HEK293 (cell line): ENCODE measurements around the gene CLASRP.

ENCODE experiments used
- CTCF ChIA-PET: fragments of 350-600 bp; formaldehyde crosslinking; extraction: SDS; loops from one replicate; lab custom pipeline; 2021; ENCODE audit warnings: antibody characterized with exemption; lab: Yijun Ruan, JAX
- POLR2A ChIA-PET: fragments of 300-600 bp; formaldehyde crosslinking; extraction: SDS; loops from one replicate; lab custom pipeline; 2020; ENCODE audit warnings: antibody characterized with exemption, inconsistent platforms; lab: Yijun Ruan, JAX
- H3K27ac ChIP-seq: fragments of 200-500 bp; sonication (Bioruptor generic); 2 replicates; pipeline ENCODE4 v1.5.1; 2014; ENCODE audit warnings: low read depth, low read length, control low read depth, inconsistent platforms; ENCODE audit errors: extremely low read depth
- H3K36me3 ChIP-seq, 2 experiments: fragments of 200-500 bp in 1 of 2; sonication (Bioruptor generic) in 1 of 2; 1 replicate in 1 of 2; 2 replicates in 1 of 2; pipeline ENCODE4 v1.5.1; 2014 to 2017; ENCODE audit warnings: inconsistent platforms in 2 of 2, low read length in 2 of 2; ENCODE audit not compliant: control insufficient read depth in 2 of 2, insufficient read depth in 1 of 2
- H3K4me1 ChIP-seq: fragments of 200-500 bp; sonication (Bioruptor generic); 2 replicates; pipeline ENCODE4 v1.5.1; 2014; ENCODE audit warnings: mild to moderate bottlenecking, low read length, inconsistent platforms; ENCODE audit not compliant: control insufficient read depth, insufficient read depth
- H3K4me3 ChIP-seq: 2 replicates; pipeline ENCODE4 v1.5.1; 2011; ENCODE audit warnings: low read depth, mild to moderate bottlenecking, control low read depth, low read length, moderate library complexity
- H3K9me3 ChIP-seq: fragments of 200-500 bp; sonication (Bioruptor generic); 2 replicates; pipeline ENCODE4 v1.5.1; 2014; ENCODE audit warnings: low read depth, low read length, inconsistent platforms; ENCODE audit not compliant: control insufficient read depth, insufficient read depth
- EGR2 ChIP-seq: fragments of 450-650 bp; formaldehyde crosslinking; IDR thresholded peaks from 2 replicates; pipeline ENCODE4 v1.5.1; 2016; ENCODE audit warnings: low read depth, missing biosample characterization, missing genetic modification characterization
- GLI4 ChIP-seq: fragments of 450-650 bp; formaldehyde crosslinking; IDR thresholded peaks from 2 replicates; pipeline ENCODE4 v1.5.1; 2016; ENCODE audit warnings: missing biosample characterization, missing genetic modification characterization
- KLF1 ChIP-seq: fragments of 450-650 bp; formaldehyde crosslinking; IDR thresholded peaks from 2 replicates; pipeline ENCODE4 v1.5.1; 2016; ENCODE audit warnings: missing biosample characterization, missing genetic modification characterization
- YY1 ChIP-seq: fragments of 450-650 bp; formaldehyde crosslinking; IDR thresholded peaks from 2 replicates; pipeline ENCODE4 v1.5.1; 2018; ENCODE audit warnings: missing biosample characterization, missing genetic modification characterization
- ZFHX2 ChIP-seq: fragments of 450-650 bp; formaldehyde crosslinking; conservative IDR thresholded peaks from 2 replicates; pipeline ENCODE4 v1.5.1; 2016; ENCODE audit warnings: missing biosample characterization, missing genetic modification characterization
- ZNF140 ChIP-seq: fragments of 450-650 bp; formaldehyde crosslinking; IDR thresholded peaks from 2 replicates; pipeline ENCODE4 v1.5.1; 2016; ENCODE audit warnings: missing biosample characterization, missing genetic modification characterization
- ZNF223 ChIP-seq: fragments of 450-650 bp; formaldehyde crosslinking; IDR thresholded peaks from 2 replicates; pipeline ENCODE4 v1.5.1; 2016; ENCODE audit warnings: missing biosample characterization, missing genetic modification characterization
- ZNF426 ChIP-seq: fragments of 450-650 bp; formaldehyde crosslinking; IDR thresholded peaks from 2 replicates; pipeline ENCODE4 v1.5.1; 2017; ENCODE audit warnings: missing biosample characterization, missing genetic modification characterization, mild to moderate bottlenecking, inconsistent platforms, moderate library complexity
- ZNF529 ChIP-seq: fragments of 450-650 bp; formaldehyde crosslinking; IDR thresholded peaks from 2 replicates; pipeline ENCODE4 v1.5.1; 2017; ENCODE audit warnings: missing genetic modification characterization, missing biosample characterization; ENCODE audit not compliant: insufficient replicate concordance
- ZNF677 ChIP-seq: fragments of 450-650 bp; IDR thresholded peaks from 2 replicates; pipeline ENCODE4 v1.5.0; 2018; ENCODE audit warnings: missing biosample characterization, mild to moderate bottlenecking, missing genetic modification characterization, moderate library complexity
- ZNF777 ChIP-seq: fragments of 450-650 bp; formaldehyde crosslinking; IDR thresholded peaks from 2 replicates; pipeline ENCODE4 v1.5.1; 2017; ENCODE audit warnings: missing biosample characterization, missing genetic modification characterization, borderline replicate concordance
- ZSCAN30 ChIP-seq: fragments of 450-650 bp; IDR thresholded peaks from 2 replicates; pipeline ENCODE4 v1.5.1; 2018; ENCODE audit warnings: missing biosample characterization, mild to moderate bottlenecking, missing genetic modification characterization, moderate library complexity
- TF ChIP-seq, protein P1 (sequence below): fragments of 450-650 bp; formaldehyde crosslinking; IDR thresholded peaks from 2 replicates; pipeline ENCODE4 v1.5.1; 2016; ENCODE audit warnings: missing biosample characterization, missing genetic modification characterization
- TF ChIP-seq, protein P2 (sequence below): fragments of 450-650 bp; formaldehyde crosslinking; IDR thresholded peaks from 2 replicates; pipeline ENCODE4 v1.5.1; 2016; ENCODE audit warnings: missing biosample characterization, missing genetic modification characterization
- TF ChIP-seq, protein P3 (sequence below): fragments of 450-650 bp; formaldehyde crosslinking; conservative IDR thresholded peaks from 2 replicates; pipeline ENCODE4 v1.5.1; 2016; ENCODE audit warnings: low read depth, missing biosample characterization, missing genetic modification characterization

The CLASRP gene

DNA sequence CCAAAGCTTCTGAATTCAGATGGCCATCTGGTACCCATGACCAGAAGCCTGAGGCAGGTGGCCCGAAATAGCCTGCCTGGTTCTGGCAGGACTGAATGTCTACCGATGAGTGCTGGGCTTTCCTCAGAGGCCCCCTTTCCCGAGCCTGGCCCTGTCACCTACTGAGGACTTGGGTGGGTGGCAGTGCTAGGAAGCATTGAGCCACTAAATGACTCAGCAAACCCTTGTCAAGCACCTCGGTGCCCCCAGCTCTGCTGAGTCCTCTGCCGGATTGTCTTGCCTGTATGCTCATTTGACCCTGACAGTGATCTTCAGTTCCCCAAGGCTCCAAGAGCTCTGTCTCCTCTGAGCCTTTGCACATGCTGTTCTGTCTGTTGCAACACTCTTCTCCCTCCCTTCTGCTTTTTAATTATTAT is 72.0 kb downstream of the CLASRP start:
- H3K36me3 ChIP-seq = no peaks in the 10 kb centered on the region; a peak in 1 of 3 replicates
- no peak overlapping the region for H3K4me3 ChIP-seq
- CTCF ChIA-PET = interaction anchor here (0.7 kb wide), 1 partner anchor 68 kb away, joined by 3 read pairs; no protein-coding TSS in a partner anchor
- peaks cover 13% of the 10 kb centered on the region for H3K4me1 ChIP-seq
- H3K27ac ChIP-seq = no peak overlapping the region
- POLR2A ChIA-PET = interaction anchor here (1.4 kb wide), 1 partner anchor 19 kb away, joined by 4 read pairs; no protein-coding TSS in a partner anchor
- no peak for TF ChIP-seq ZNF140 (tag by site-specific recombination)
- no peak for TF ChIP-seq ZNF426 (tag by site-specific recombination)
- no peak for TF ChIP-seq YY1 (tag by site-specific recombination)
- no peak for TF ChIP-seq ZNF677 (tag by site-specific recombination)
- TF ChIP-seq, protein P1, sequence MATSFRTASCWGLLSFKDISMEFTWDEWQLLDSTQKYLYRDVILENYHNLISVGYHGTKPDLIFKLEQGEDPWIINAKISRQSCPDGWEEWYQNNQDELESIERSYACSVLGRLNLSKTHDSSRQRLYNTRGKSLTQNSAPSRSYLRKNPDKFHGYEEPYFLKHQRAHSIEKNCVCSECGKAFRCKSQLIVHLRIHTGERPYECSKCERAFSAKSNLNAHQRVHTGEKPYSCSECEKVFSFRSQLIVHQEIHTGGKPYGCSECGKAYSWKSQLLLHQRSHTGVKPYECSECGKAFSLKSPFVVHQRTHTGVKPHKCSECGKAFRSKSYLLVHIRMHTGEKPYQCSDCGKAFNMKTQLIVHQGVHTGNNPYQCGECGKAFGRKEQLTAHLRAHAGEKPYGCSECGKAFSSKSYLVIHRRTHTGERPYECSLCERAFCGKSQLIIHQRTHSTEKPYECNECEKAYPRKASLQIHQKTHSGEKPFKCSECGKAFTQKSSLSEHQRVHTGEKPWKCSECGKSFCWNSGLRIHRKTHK (tag by site-specific recombination) = no peak
- no peak for TF ChIP-seq ZSCAN30 (tag by site-specific recombination)
- no peak for TF ChIP-seq ZNF529 (tag by site-specific recombination)
- no peaks in the 10 kb centered on the region for H3K9me3 ChIP-seq

DNA sequence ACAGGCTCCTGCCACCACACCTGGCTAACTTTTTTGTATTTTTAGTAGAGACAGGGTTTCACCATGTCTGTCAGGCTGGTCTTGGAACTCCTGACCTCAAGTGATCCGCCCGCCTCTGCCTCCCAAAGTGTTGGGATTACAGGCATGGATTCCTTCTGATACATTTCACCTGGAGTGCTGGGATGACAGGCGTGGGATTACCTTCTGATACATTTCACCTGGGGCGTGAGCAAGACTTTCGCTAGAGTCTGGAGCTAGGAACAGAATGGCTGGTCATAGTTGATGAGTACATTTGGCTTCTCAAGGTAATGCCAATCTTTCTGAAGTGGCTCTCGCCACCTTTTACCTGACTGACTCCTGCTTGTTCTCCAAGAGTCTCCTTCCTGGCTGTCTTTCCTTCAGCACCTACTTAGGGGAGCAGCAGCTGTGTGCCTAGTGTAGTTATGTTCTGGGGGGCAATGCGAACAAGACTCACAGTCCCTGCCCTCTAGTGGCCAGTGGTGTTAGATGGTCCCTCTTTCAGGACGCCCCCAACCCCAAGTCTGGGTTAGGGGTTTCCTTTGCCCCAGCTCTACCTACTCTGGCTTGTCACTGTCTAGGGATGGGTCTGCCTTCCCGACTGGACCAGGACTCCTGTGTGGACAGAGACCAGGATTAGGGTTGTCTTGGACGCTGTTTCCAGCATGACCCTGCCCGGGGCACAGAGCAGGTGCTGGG is 73.4 kb downstream of the CLASRP start:
- H3K27ac ChIP-seq = no peak overlapping the region
- ChIA-PET POLR2A (interaction anchor here (0.6 to 1.4 kb wide), 2 partner anchors 20 to 777 kb away, joined by 3 to 5 read pairs; partner anchors contain the start of gene PPP1R37), CTCF (interaction anchor here (0.5 to 3.8 kb wide), 8 partner anchors 9 to 1510 kb away, joined by 3 to 14 read pairs (median 3); no protein-coding TSS in a partner anchor)
- TF ChIP-seq, protein P2, sequence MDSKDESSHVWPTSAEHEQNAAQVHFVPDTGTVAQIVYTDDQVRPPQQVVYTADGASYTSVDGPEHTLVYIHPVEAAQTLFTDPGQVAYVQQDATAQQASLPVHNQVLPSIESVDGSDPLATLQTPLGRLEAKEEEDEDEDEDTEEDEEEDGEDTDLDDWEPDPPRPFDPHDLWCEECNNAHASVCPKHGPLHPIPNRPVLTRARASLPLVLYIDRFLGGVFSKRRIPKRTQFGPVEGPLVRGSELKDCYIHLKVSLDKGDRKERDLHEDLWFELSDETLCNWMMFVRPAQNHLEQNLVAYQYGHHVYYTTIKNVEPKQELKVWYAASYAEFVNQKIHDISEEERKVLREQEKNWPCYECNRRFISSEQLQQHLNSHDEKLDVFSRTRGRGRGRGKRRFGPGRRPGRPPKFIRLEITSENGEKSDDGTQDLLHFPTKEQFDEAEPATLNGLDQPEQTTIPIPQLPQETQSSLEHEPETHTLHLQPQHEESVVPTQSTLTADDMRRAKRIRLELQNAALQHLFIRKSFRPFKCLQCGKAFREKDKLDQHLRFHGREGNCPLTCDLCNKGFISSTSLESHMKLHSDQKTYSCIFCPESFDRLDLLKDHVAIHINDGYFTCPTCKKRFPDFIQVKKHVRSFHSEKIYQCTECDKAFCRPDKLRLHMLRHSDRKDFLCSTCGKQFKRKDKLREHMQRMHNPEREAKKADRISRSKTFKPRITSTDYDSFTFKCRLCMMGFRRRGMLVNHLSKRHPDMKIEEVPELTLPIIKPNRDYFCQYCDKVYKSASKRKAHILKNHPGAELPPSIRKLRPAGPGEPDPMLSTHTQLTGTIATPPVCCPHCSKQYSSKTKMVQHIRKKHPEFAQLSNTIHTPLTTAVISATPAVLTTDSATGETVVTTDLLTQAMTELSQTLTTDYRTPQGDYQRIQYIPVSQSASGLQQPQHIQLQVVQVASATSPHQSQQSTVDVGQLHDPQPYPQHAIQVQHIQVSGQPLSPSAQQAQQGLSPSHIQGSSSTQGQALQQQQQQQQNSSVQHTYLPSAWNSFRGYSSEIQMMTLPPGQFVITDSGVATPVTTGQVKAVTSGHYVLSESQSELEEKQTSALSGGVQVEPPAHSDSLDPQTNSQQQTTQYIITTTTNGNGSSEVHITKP = no peak
- no peak for TF ChIP-seq GLI4
- TF ChIP-seq ZNF223 (tag by site-specific recombination) = no peak
- no peak for TF ChIP-seq ZNF777 (tag by site-specific recombination)
- no peaks in the 10 kb centered on the region; a peak in 1 of 3 replicates for H3K36me3 ChIP-seq
- H3K4me1 ChIP-seq = peaks cover 17% of the 10 kb centered on the region
- no peak overlapping the region for H3K4me3 ChIP-seq
- no peaks in the 10 kb centered on the region for H3K9me3 ChIP-seq

DNA sequence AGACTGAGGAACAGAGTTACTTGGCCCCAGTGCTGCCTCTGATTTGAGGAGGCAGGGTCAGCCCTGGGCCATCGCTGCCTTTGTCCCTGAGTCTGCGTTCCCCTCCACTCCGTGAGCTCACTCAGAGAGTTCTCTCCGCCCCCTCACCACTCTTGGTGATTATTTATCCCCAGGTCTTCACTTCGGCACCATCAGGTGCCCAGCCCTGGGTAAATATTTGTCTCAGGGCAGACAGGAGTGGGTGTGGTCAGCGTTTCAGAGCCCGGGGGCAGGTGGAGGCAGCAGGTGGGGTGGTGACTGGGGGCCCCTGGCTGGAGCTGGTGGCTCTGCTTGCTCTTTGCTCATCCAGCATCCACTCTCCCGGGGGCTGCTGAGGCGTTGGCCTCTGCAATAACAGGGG is 74.8 kb downstream of the CLASRP start:
- no peaks in the 10 kb centered on the region for H3K9me3 ChIP-seq
- CTCF ChIA-PET = interaction anchor here (0.7 to 3.8 kb wide), 6 partner anchors 10 to 166 kb away, joined by 3 to 14 read pairs (median 4); no protein-coding TSS in a partner anchor
- H3K27ac ChIP-seq = no peak overlapping the region
- H3K4me3 ChIP-seq = no peak overlapping the region
- peak; percentile 62 for TF ChIP-seq ZFHX2 (tag by site-specific recombination)
- TF ChIP-seq EGR2 (tag by site-specific recombination) = peak; percentile 64
- no peak for TF ChIP-seq ZNF777 (tag by site-specific recombination)
- peak; percentile 77 for TF ChIP-seq KLF1 (tag by site-specific recombination)
- TF ChIP-seq, protein P3, sequence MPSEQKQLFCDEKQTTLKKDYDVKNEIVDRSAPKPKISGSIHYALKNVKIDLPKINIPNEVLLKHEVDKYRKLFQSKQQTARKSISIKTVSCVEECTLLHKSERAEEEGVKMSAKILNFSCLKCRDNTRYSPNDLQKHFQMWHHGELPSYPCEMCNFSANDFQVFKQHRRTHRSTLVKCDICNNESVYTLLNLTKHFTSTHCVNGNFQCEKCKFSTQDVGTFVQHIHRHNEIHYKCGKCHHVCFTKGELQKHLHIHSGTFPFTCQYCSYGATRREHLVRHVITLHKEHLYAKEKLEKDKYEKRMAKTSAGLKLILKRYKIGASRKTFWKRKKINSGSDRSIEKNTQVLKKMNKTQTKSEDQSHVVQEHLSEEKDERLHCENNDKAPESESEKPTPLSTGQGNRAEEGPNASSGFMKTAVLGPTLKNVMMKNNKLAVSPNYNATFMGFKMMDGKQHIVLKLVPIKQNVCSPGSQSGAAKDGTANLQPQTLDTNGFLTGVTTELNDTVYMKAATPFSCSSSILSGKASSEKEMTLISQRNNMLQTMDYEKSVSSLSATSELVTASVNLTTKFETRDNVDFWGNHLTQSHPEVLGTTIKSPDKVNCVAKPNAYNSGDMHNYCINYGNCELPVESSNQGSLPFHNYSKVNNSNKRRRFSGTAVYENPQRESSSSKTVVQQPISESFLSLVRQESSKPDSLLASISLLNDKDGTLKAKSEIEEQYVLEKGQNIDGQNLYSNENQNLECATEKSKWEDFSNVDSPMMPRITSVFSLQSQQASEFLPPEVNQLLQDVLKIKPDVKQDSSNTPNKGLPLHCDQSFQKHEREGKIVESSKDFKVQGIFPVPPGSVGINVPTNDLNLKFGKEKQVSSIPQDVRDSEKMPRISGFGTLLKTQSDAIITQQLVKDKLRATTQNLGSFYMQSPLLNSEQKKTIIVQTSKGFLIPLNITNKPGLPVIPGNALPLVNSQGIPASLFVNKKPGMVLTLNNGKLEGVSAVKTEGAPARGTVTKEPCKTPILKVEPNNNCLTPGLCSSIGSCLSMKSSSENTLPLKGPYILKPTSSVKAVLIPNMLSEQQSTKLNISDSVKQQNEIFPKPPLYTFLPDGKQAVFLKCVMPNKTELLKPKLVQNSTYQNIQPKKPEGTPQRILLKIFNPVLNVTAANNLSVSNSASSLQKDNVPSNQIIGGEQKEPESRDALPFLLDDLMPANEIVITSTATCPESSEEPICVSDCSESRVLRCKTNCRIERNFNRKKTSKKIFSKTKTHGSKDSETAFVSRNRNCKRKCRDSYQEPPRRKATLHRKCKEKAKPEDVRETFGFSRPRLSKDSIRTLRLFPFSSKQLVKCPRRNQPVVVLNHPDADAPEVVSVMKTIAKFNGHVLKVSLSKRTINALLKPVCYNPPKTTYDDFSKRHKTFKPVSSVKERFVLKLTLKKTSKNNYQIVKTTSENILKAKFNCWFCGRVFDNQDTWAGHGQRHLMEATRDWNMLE = no peak
- POLR2A ChIA-PET = interaction anchor here (1.3 kb wide), 1 partner anchor 10 kb away, joined by 4 read pairs; no protein-coding TSS in a partner anchor
- no peaks in the 10 kb centered on the region; a peak in 1 of 3 replicates for H3K36me3 ChIP-seq
- peaks cover 26% of the 10 kb centered on the region for H3K4me1 ChIP-seq
